CD1c-positive myeloid dendritic cell (primary cell): ENCODE measurements around the gene FARP2.
A peak's percentile ranks its signal among the peaks of the same experiment; 100 is the strongest.
"Not testable (repeated sequence)": the region's sequence is repeated elsewhere in the genome, so short reads cannot be mapped to it uniquely, and the experiment has no call there.

Experiments
- DNase-seq: peaks from one replicate; pipeline ENCODE4 v3.0.0-alpha.2; 2016; ENCODE audit errors: extremely low spot score

The FARP2 gene

DNA sequence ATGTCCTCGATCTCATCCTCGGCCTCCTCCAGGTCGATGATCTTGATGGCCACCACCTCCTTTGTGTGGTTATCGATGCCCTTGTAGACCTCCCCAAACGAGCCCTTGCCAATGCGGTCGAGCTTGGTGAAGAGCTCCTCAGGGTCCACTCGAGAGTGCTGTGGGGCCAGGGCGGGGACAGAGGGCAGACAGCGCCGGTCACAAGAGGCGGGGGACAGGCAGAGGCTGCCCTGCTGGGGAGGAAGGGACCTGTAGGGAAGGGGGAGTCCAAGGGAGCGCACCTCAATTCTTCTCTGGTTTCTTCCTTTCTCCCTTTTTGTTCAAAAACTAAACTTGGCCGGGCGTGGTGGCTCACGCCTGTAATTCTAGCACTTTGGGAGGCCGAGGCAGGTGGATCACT, 145.5 kb downstream of the FARP2 start:
- no peak for DNase-seq

DNA sequence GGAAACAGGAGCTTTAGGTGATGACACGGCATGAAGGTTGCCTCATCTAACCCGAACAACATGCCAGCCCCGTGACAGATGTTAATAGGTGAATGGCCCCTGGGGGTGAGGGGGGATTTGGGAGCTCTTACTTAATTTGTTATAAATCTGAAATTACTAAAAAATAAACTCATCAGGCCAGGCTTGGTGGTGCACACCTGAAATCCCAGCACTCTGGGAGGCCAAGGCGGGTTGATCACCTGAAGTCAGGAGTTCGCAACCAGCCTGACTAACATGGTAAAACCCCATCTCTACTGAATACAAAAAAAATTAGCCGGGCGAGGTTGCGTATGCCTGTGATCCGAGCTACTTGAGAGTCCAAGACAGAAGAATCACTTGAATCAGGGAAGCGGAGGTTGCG, 146.2 kb downstream of the FARP2 start:
- no peak for DNase-seq

- no peak for DNase-seq
Observed at GRCh38 chr2:241503776-241504392, 147.8 kb downstream of the FARP2 start.

- DNase-seq = no peak
Observed at GRCh38 chr2:241505086-241505780, 149.1 kb downstream of the FARP2 start.

GRCh38 chr2:241505781-241506201, 149.7 kb downstream of the FARP2 start:
- no peak for DNase-seq

- not testable (repeated sequence) for DNase-seq
Observed at GRCh38 chr2:241506317-241506716, 150.2 kb downstream of the FARP2 start.

- DNase-seq = no peak
Observed at GRCh38 chr2:241506793-241507429, 150.8 kb downstream of the FARP2 start.

GRCh38 chr2:241507430-241508239, 151.6 kb downstream of the FARP2 start:
- DNase-seq = peak; percentile 24

DNA sequence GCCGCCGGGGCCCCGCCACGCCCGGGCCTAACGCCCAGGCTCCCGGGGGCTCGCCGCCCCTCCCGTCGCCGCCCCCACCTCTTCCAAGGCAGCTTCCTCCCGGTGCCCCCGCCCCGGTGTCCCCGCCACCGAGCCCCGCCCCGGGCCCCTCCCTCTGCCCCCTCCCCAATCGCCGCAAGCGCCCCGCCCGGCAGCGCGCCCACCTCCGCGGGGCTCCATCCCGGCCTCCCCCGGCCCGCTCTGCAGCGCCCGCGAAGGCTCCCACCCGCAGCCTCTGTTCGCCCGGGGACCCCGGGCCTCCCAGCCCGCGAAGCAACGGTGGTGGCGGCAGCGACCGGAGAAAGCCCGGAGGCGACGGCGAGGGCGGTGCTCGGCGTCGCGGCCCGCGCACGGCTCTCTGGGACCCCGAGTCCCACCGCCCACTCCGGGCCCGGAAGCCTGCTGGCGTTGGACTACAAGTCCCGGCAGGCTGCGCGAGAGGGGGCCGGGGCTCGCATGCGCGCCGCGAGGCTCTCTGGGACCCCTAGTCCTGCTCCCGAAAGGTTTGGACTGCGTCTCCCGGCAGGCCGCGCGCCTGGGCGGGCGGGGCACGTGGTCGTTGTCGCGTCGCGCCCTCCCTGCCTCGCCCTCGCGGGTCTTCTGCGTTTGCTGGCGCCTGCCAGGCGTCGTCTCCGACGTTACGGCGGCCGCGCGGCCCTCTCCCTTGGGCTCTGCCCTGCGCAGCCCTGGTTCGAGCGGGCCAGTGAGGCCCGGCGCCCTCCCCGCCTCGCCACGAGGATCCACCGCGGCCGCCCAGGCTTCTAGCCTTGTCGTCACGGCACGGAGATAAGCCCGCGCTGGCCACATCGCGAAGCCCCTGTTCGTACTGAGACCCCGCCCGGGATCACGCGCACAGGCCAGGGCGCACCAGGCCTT, 152.4 kb downstream of the FARP2 start, which contains the start of gene STK25:
TSS of gene STK25 (minus strand) at position 345 of the 915 bp plus-strand sequence. CDS start 549 bp downstream, outside the sequence.
- peak; percentile 98 for DNase-seq

GRCh38 chr2:241509155-241509784, 153.2 kb downstream of the FARP2 start:
- DNase-seq = no peak

DNA sequence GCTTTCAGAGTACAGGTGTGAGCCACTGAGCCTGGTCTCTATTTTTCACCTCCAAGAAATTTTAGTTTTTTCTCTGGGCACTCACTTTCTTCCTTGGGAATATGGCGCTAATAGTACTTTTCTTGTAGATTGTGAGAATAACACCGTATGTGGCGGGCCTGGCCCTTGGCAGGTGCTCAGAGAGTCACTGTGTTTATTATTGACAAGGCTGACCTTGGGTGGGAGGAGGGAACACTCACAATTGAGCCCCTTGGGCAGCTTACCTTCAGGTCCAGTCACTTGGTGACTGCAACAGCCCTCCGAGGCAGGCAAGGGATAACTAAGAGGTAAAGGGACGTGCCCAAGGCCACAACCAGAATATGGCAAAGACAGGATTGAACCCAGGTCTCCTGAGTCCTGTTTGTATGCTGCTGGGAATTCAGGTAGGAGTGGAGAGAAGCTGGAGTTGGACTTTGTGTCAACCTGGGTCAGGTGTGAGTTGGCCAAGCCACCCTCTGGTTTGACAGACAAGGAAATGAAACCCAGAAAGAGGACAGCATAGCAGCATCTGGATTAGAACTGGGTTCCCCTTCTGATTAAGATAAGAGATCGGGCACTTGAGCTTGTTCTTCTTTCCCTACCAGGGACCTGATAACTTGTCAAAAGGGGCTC, 155.1 kb downstream of the FARP2 start:
- DNase-seq = no peak

- no peak for DNase-seq
Observed at GRCh38 chr2:241514553-241514952, 158.5 kb downstream of the FARP2 start.

DNA sequence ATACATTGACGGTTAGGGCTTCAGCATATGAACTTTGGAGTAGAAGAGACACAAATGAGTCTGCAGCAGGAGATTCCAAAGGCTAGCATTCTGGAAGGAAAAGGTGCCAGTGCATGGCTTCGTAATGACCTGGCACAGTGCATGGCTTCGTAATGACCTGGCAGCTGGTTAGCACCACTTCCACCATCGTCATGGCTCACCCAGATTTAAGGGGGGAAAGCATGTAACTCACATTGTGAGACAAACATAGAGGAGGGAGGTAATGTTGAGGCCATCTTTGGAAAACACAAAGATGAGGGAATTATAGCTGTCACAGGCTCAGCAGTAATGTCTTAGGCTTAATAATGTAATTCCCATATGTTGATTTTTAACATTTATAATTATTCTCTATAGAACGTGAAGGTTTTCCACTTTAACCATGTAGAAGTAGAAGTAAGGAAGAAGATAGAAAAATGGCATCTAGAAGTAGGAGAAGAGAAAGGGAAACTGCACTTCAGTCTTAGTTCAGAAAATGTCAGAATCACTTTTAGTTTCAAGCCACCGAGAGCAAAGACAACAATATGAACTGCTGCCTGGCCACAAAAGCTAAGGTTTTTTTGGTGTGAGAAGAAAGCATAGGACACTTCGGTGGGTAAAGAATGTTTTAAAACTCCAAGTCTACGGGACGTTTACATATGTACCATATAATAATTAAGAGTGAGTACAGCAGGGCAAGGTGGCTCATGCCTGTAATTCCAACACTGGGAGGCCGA, 159.1 kb downstream of the FARP2 start:
- DNase-seq = no peak

DNA sequence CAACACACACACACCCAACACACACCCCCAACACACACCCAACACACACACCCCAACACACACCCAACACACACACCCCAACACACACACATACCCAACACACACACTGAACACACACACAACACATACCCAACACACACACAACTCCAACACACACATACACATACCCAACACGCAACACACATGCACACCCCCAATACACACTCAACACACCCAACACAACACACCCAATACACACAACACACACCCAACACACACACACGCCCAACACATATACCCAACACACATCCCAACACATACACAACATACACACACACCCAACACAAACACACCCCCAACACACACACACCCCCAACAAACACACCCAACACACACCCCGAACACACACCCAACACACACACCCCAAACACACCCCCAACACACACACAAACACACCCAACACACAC, 160.5 kb downstream of the FARP2 start:
- no peak for DNase-seq

DNA sequence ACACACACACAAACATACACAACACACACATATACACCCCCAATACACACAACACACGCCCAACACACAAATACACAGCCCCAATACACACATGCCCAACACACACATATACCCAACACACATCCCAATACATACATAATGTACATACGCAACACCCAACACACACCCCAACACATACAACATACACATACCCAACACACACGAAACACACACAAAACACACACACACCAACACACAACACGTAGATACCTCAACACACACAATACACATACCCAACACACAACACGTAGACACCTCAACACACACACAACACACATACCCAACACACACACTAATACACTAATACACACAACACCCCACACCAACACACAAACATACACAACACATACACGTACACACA, 161.2 kb downstream of the FARP2 start:
- no peak for DNase-seq

- no peak for DNase-seq
Observed at GRCh38 chr2:241519669-241520068, 163.6 kb downstream of the FARP2 start.

DNA sequence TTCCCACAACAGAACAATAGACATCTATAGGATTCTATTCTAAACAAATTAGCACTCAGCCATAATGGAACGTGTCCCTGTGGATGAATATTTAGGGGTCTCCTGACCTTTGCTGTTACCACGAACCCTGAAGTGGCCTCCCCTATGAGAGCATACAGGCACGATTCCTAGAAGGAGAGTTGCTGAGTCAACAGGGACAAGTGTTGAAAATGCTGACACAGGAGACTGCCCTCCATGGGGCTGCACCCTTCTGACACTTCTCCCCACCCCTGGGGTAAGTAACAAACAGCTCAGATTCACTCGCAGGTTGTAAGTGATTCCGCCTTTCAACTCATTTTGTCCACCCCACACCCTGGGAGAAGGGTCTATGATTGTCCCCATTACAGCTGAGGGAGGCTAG, 166.4 kb downstream of the FARP2 start:
- DNase-seq = no peak

DNA sequence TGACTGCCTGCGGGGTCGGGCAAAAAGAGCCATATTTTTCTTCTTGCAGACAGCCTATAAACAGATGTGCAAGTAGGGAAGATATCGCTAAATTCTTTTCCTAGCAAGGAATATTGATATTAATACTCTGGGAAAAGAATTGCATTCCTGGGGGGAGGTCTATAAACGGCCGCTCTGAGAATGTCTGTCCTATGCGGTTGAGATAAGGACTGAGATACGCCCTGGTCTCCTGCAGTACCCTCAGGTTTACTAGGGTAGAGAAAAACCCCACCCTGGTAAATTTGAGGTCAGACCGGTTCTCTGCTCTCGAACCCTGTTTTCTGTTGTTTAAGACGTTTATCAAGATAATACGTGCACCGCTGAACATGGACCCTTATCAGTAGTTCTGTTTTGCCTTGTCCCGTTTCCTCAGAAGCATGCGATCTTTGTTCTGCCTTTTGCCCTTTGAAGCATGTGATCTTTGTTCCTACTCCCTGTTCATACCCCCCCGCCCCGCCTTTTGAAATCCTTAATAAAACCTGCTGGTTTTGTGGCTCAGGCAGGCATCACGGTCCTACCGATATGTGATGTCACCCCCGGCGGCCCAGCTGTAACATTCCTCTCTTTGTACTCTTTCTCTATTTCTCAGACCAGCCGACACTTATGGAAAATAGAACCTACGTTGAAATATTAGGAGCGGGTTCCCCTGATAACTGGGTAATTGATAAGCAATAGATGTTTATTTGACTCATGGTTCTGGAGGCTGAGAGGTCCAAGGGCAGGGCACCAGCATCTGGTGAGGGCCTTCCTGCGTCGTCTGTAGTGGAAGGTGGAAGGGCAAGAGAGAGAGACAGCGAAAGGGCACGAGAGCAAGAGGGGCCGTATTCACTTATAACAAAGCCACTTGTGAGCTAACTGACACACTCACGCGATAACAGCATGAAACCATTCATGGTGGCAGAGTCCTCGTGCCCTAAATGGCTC, 170.0 kb downstream of the FARP2 start:
- DNase-seq = not testable (repeated sequence)
